ENCODE data around the gene SOX13.

SOX13 gene

DNA sequence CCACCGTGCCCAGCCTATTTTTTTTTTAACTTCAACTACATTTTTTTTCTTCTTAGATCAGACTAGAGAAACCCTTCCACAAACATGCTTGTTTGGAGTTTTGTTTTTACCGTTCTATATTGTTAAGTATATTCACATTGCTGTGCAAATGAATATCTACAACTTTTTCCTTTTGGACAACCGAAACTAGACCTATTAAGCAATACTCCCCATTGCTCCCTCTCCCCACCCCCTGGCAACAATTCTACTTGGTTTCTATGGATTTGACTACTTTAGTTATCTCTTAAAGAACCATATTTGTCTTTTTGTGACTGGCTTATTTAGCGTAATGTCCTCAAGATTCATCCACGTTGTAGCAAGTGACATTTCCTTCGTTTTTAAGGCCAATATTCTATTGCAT, 59.8 kb downstream of the SOX13 start:
- DNase-seq, result no peak

GRCh38 chr1:204134103-204134502, 61.2 kb downstream of the SOX13 start:
- no peak for DNase-seq

GRCh38 chr1:204136814-204137213, 63.9 kb downstream of the SOX13 start:
- no peak for DNase-seq

GRCh38 chr1:204139088-204139487, 66.2 kb downstream of the SOX13 start:
- no peak for DNase-seq

DNA sequence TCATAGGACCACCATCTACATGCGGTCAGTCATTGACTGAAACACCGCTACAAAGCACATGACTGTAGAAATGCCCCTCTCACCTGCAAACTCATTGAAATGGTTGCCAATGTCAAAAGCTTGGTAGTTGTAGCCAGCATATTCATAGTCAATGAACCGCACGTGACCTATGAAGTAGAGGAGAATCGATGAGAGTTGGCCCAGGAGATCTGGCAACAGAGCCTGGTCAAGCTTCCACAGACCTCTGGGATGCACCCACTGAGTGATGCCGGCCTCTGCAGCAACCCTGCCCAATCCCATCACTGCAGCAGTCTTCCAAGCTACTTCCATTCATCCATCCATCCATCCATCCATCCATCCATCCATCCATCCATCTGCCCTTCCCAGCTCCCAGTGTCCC, 67.0 kb downstream of the SOX13 start:
- DNase-seq, result no peak

DNA sequence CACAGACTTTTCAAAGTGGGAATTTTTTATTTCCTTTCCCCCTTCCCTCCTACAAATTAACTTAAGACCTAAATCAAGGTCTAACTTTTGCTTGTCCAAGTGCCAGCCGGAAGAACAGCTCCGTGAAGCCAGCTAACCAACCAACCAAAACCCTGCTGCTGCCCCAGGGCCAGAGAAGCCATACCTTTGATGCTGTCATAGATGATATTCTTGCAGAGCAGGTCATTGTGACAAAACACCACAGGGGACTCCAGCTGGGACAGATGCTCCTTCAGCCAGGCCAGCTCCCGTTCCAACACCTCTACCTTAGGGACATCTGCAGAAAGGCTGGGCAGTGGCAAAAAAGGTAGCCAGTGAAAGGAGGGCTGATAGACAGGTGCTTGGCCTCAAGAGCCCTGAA, 68.2 kb downstream of the SOX13 start:
- no peak for DNase-seq

GRCh38 chr1:204142032-204142974, 69.4 kb downstream of the SOX13 start:
- DNase-seq, result no peak

GRCh38 chr1:204143276-204144041, 70.5 kb downstream of the SOX13 start:
- no peak for DNase-seq

DNA sequence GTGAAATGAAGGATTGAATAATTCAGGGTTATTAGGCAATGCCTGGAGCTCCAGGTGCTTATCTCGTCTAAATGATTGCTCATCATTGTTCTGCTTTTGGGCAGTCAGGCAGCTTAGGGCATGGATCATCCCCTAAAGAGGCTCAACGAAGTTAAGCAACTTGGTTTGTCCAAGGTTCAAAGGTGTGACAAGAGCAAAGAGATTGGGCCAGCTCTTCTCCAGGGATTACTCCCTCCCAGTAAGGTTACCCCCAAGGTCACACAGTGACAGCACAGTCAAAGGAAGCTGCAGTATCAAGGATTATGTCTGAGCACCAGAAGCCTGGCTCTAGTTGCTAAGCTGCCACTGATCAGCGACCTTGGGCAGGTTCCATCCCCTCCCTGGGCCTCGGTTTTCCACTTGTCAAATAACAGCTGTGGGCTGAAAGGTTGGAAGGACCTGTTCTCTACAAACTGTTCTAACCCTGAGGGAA, 72.2 kb downstream of the SOX13 start:
- no peak for DNase-seq

- DNase-seq, result no peak
These were observed 73.4 kb downstream of the SOX13 start for GRCh38 chr1:204146309-204146708.

GRCh38 chr1:204146965-204147364, 74.0 kb downstream of the SOX13 start:
- no peak for DNase-seq

DNA sequence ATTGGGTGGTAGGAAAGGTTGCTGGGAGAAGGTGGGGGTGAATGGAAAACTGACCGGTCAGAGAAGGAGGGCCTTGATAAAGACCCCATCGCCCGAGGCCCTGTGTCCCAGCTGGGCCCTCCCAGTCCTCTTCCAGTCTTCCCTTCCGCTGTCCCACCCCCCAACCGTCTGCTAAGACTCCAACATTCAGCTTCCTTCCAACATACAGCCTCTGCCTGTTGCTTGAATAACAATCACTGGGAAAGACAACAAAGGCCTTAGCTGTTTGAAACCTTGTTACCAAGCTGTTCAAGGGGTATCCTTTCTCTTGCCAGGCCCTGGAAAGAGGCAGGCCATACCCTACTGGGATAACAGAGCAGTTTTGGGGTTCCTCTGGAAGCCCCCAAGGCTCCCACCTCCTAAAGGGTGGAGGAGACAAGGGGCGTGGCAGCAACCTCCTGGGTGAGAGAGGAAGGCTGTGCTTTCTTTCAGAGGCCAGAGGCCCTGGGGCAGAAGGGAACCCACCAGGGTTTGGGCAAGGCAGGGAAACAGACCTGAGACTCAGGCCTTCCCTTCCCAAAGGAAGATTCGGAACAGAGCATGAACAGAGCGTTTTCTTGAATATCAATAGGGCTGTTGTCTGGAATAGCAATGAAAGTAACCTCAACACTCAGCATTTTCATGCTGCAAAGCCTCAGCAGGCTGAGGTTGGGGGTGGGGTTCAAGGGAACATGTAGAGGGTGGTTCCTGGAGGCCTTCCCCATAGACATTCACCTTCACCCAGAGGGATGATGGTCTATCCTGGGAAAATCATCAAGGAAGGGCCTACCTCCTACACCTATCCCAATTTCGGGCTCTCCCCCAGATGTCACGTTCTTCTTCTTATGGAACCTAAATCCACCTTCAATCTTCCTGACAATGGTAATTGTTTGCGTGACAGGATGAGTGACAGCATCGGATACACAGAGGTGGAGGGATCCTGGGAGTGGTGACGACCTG, 74.8 kb downstream of the SOX13 start:
- DNase-seq, result no peak

DNA sequence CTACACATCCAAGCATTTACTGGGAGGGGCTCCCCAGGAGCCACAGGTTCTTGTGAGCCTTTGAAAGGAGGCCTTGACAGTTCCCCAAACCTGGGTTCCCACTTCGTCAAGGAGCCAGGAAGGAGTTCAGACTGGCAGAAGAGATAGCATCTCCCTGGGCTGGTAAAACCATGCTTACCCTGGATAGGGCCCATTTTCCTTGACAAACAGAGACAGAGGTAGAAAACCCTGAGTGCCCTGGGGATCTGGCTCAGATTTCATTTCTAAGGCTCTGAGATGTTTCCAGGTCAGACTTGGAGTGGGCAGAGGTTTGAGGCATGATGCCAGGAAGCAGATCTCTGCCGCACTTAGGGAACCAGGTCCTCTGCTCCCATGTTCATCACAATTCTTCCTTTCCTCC, 76.2 kb downstream of the SOX13 start:
- DNase-seq, result no peak

DNA sequence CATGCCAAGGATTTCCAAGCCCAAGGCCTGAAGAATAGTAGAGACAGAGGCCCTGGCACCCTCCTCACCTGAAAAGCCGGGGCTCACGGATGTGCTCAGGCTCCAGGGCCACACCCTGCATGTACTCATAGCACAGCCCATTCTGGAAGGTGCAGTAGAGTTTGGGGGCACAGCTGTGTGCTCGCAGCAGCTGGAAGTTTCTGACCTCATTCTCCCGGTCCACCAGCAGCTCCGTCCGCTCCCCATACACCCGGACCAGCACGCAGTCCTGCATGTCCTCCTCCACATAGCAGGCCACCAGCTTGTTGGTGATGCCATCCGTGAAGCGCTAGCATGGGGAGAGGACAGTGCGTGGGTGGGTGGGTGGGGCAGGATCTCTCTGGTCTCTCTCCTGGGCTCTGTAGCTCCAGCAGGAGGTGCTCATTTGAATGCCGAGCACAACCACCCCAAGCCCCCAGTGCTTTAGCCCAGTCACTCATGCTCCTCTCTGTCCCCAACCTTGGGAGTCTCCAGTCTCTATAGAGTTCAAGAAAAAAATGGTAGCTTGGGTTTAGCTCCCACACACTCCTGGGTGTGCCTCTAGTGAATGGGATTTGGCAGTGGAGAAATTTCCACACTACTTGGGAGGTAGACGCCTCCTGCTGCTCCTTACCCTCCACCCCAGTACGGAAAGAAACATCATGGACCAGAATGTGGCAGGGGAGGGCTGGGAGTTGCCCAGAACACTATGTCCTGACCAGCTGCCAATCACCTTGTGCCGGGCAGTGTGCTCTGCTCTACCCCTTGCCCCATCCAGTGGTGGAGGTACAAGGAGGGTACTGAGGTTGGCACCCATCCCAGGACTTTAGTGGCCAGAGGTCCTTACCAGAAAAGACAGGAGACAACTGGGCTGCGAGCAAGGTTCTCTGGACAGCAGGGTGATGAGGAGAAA, 77.0 kb downstream of the SOX13 start:
- DNase-seq, result no peak

GRCh38 chr1:204150702-204151551, 78.0 kb downstream of the SOX13 start:
- no peak for DNase-seq

- peak in 2 of 4 experiments; percentile 29 to 30 for DNase-seq
These were observed 78.8 kb downstream of the SOX13 start, which contains the start of gene ETNK2 for GRCh38 chr1:204151552-204152309. Gene ETNK2, minus strand, starts transcription at chr1:204152044. Its CDS starts 192 bp downstream, at chr1:204151852.

- no peak for DNase-seq
These were observed 79.6 kb downstream of the SOX13 start for GRCh38 chr1:204152310-204153044.

- no peak for DNase-seq
These were observed 80.8 kb downstream of the SOX13 start for GRCh38 chr1:204153667-204154066.

All from activated CD4-positive, CD25-positive, alpha-beta regulatory T cell (primary cell).